Measurements from ENCODE around the gene EIF4G1. TPM values are rescaled to one million over a fixed set of nuclear protein-coding genes. Genes with fewer than 3 reads are reported as not detected.
"Not testable (repeated sequence)": the region's sequence is repeated elsewhere in the genome, so short reads cannot be mapped to it uniquely, and the experiment has no call there.

EIF4G1 gene
- total RNA-seq, 1 donor from 2014 or later = 490 TPM

DNA sequence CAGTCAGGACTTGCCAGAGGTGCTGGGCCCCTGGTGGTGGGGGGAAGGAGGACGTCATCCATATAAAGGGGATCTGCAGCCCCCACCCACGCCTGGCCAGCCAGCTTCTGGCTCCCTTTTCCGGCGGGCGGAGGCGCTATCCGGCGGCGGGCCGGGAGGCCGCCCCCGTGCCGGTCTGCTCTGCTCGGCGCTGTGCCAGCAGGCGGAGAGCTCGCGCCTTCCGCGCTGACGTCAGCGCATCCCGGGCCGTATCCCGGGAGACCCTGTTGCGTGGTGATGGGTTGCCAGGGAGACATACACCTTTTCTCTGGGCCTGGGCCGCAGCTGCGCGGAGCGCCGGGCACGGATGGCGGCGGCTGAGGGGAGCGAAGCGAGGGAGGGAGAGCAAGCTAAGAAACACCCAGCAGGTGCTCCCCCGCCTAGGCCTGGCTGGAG, 24.1 kb downstream of the EIF4G1 start:
- Histone ChIP-seq H4K20me1 (ENCODE audit: insufficient read depth, low read length) (peaks cover 50% of the 10 kb centered on the region), H2AFZ (ENCODE audit: low read depth, low read length) (peak overlapping the region; percentile 54), H3K27ac (ENCODE audit: low read depth, low read length) (peak overlapping the region; percentile 78), H3K9ac (ENCODE audit: low read length) (peak overlapping the region; percentile 84), H3K27me3 (ENCODE audit: insufficient read depth, low read length) (no peaks in the 10 kb centered on the region), H3K79me2 (ENCODE audit: insufficient read depth, low read length) (peaks cover 26% of the 10 kb centered on the region), H3K4me2 (ENCODE audit: low read length) (peak overlapping the region; percentile 89), H3K4me1 (ENCODE audit: insufficient read depth, low read length) (peaks cover 71% of the 10 kb centered on the region), H3K4me3 (ENCODE audit: insufficient read depth, low read depth, low read length) (peak overlapping the region; percentile 47), H3K36me3 (ENCODE audit: insufficient read depth, low read length) (peaks cover 11% of the 10 kb centered on the region), H3K9me3 (ENCODE audit: insufficient read depth, low read depth, low read length) (no peaks in the 10 kb centered on the region)
- TF ChIP-seq CTCF (IDR thresholded peaks at IDR 0.05; ENCODE audit: insufficient read depth, low read depth, low read length) (no peak), EZH2 (IDR thresholded peaks at IDR 0.05; ENCODE audit: insufficient read depth, low read length) (no peak)
- no peak for FAIRE-seq
- no peak overlapping the region for H3K4me3 Mint-ChIP-seq (ENCODE audit: unreplicated experiment)
- no peaks in the 10 kb centered on the region for H3K9me3 Mint-ChIP-seq (ENCODE audit: unreplicated experiment)
- H3K27me3 Mint-ChIP-seq (ENCODE audit: low read depth, unreplicated experiment) = no peaks in the 10 kb centered on the region
- peaks cover 60% of the 10 kb centered on the region for H3K4me1 Mint-ChIP-seq (ENCODE audit: low read depth, unreplicated experiment)
- peak overlapping the region; percentile 81 for H3K27ac Mint-ChIP-seq (ENCODE audit: unreplicated experiment)
- H3K36me3 Mint-ChIP-seq (ENCODE audit: low read depth, unreplicated experiment) = peaks cover 17% of the 10 kb centered on the region
- peak; percentile 75 for DNase-seq (ENCODE audit: low read depth)

- H3K27ac ChIP-seq (ENCODE audit: low read depth, low read length) = peak overlapping the region; percentile 60
- H3K9me3 ChIP-seq (ENCODE audit: insufficient read depth, low read depth, low read length) = no peaks in the 10 kb centered on the region
- H3K27me3 ChIP-seq (ENCODE audit: insufficient read depth, low read length) = no peaks in the 10 kb centered on the region
- H4K20me1 ChIP-seq (ENCODE audit: insufficient read depth, low read length) = peaks cover 48% of the 10 kb centered on the region
- Mint-ChIP-seq H3K36me3 (ENCODE audit: low read depth, unreplicated experiment) (peaks cover 17% of the 10 kb centered on the region), H3K4me1 (ENCODE audit: low read depth, unreplicated experiment) (peaks cover 57% of the 10 kb centered on the region), H3K27ac (ENCODE audit: unreplicated experiment) (peak overlapping the region; percentile 81), H3K27me3 (ENCODE audit: low read depth, unreplicated experiment) (no peaks in the 10 kb centered on the region), H3K9me3 (ENCODE audit: unreplicated experiment) (no peaks in the 10 kb centered on the region), H3K4me3 (ENCODE audit: unreplicated experiment) (peak overlapping the region; percentile 65)
- H3K9ac ChIP-seq (ENCODE audit: low read length) = peak overlapping the region; percentile 84
- FAIRE-seq (no peak), DNase-seq (ENCODE audit: low read depth) (no peak)
- H3K36me3 ChIP-seq (ENCODE audit: insufficient read depth, low read length) = peaks cover 6% of the 10 kb centered on the region
- H3K4me1 ChIP-seq (ENCODE audit: insufficient read depth, low read length) = peaks cover 69% of the 10 kb centered on the region
- peaks cover 21% of the 10 kb centered on the region for H3K79me2 ChIP-seq (ENCODE audit: insufficient read depth, low read length)
- H2AFZ ChIP-seq (ENCODE audit: low read depth, low read length) = peak overlapping the region; percentile 54
- peak overlapping the region; percentile 89 for H3K4me2 ChIP-seq (ENCODE audit: low read length)
- H3K4me3 ChIP-seq (ENCODE audit: insufficient read depth, low read depth, low read length) = peak overlapping the region; percentile 47
- TF ChIP-seq EZH2 (IDR thresholded peaks at IDR 0.05; ENCODE audit: insufficient read depth, low read length) (no peak), CTCF (IDR thresholded peaks at IDR 0.05; ENCODE audit: insufficient read depth, low read depth, low read length) (no peak)
These were observed 24.6 kb downstream of the EIF4G1 start for GRCh38 chr3:184339001-184339400.

GRCh38 chr3:184339451-184340135, 25.2 kb downstream of the EIF4G1 start:
- Histone ChIP-seq H4K20me1 (ENCODE audit: insufficient read depth, low read length) (peaks cover 43% of the 10 kb centered on the region), H3K4me1 (ENCODE audit: insufficient read depth, low read length) (peaks cover 63% of the 10 kb centered on the region), H3K79me2 (ENCODE audit: insufficient read depth, low read length) (peaks cover 21% of the 10 kb centered on the region)
- H2AFZ ChIP-seq (ENCODE audit: low read depth, low read length); H3K27me3 ChIP-seq (ENCODE audit: insufficient read depth, low read length); H3K9ac ChIP-seq (ENCODE audit: low read length); H3K4me3 Mint-ChIP-seq (ENCODE audit: unreplicated experiment); H3K9me3 ChIP-seq (ENCODE audit: insufficient read depth, low read depth, low read length); FAIRE-seq; H3K27ac Mint-ChIP-seq (ENCODE audit: unreplicated experiment); H3K27ac ChIP-seq (ENCODE audit: low read depth, low read length); H3K4me2 ChIP-seq (ENCODE audit: low read length); H3K9me3 Mint-ChIP-seq (ENCODE audit: unreplicated experiment); H3K36me3 ChIP-seq (ENCODE audit: insufficient read depth, low read length); H3K4me3 ChIP-seq (ENCODE audit: insufficient read depth, low read depth, low read length); DNase-seq (ENCODE audit: low read depth); H3K27me3 Mint-ChIP-seq (ENCODE audit: low read depth, unreplicated experiment): not testable (repeated sequence)
- H3K4me1 Mint-ChIP-seq (ENCODE audit: low read depth, unreplicated experiment) = peaks cover 52% of the 10 kb centered on the region
- H3K36me3 Mint-ChIP-seq (ENCODE audit: low read depth, unreplicated experiment) = peaks cover 15% of the 10 kb centered on the region

All from astrocyte (in vitro differentiated cells and primary cell).